Fibroblast of lung (primary cell): ENCODE measurements around the gene EXOC2.

Experiments used
- EZH2 ChIP-seq: IDR thresholded peaks from 2 replicates; pipeline ENCODE4 v1.5.1; 2012; ENCODE audit warnings: low read length, control low read depth, mild to moderate bottlenecking; ENCODE audit errors: missing control alignments
- TF ChIP-seq, protein P1 (sequence below), 2 donors: IDR thresholded peaks in 1 of 2; conservative IDR thresholded peaks in 1 of 2; 1 replicate in 1 of 2; 2 replicates in 1 of 2; pipeline ENCODE4 v1.5.1; 2011 to 2012; ENCODE audit warnings: low read length in 2 of 2, control low read depth in 1 of 2, inconsistent platforms in 1 of 2, low read depth in 1 of 2, mild to moderate bottlenecking in 1 of 2

DNA sequence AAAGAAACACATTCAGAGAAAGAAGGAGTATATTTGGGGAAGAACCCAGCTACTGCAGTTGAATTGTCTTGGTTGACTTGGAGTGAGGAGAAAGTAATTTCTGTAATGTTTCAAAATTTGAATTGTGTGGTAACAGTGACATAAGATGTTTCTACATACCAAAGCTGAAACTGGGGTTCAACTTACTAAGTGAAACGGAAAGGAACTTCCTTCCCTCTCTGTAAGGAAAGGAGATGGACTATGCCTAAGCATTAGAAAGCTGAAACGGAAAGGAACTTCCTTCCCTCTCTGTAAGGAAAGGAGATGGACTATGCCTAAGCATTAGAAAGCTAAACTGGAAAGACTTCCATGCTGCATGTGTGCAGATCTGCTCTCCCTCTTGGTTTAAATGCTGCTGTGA, 82.1 kb downstream of the EXOC2 start:
- TF ChIP-seq, protein P1, sequence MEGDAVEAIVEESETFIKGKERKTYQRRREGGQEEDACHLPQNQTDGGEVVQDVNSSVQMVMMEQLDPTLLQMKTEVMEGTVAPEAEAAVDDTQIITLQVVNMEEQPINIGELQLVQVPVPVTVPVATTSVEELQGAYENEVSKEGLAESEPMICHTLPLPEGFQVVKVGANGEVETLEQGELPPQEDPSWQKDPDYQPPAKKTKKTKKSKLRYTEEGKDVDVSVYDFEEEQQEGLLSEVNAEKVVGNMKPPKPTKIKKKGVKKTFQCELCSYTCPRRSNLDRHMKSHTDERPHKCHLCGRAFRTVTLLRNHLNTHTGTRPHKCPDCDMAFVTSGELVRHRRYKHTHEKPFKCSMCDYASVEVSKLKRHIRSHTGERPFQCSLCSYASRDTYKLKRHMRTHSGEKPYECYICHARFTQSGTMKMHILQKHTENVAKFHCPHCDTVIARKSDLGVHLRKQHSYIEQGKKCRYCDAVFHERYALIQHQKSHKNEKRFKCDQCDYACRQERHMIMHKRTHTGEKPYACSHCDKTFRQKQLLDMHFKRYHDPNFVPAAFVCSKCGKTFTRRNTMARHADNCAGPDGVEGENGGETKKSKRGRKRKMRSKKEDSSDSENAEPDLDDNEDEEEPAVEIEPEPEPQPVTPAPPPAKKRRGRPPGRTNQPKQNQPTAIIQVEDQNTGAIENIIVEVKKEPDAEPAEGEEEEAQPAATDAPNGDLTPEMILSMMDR (conservative IDR thresholded peaks at IDR 0.05 in 1 of 2, IDR thresholded peaks at IDR 0.05 in 1 of 2; ENCODE audit: low read depth in 1 of 2, low read length in 2 of 2) = no peak
- no peak for TF ChIP-seq EZH2
